A549 (cell line): ENCODE results near the gene ARHGAP26.

Experiments
- CTCF ChIP-seq: fragments of >200 bp; sonication (Bioruptor Twin); formaldehyde crosslinking; IDR thresholded peaks from 3 replicates; pipeline ENCODE4 v1.5.1; 2016
- RFX5 ChIP-seq: fragments of 450-650 bp; IDR thresholded peaks from 2 replicates; pipeline ENCODE4 v1.7.1; 2014; ENCODE audit warnings: antibody characterized with exemption, mild to moderate bottlenecking, moderate library complexity

GRCh38 chr5:142904416-142904815 is 134.2 kb downstream of the ARHGAP26 start:
- no peak for TF ChIP-seq RFX5
- no peak for TF ChIP-seq CTCF
